Colonic mucosa (tissue), 4 donors: ENCODE measurements around the gene KIAA1217. TPM values are rescaled to one million over a fixed set of nuclear protein-coding genes. Genes with fewer than 3 reads are reported as not detected.

ENCODE experiments used
- DNase-seq: peaks from one replicate; pipeline ENCODE4 v3.0.0-alpha.2; 2020
- H3K27ac ChIP-seq: fragments of 200-600 bp; one replicate; pipeline ENCODE4 v1.8.0; 2021
- H3K27me3 ChIP-seq: fragments of 200-600 bp; one replicate; pipeline ENCODE4 v1.8.0; 2021
- H3K36me3 ChIP-seq: fragments of 200-600 bp; one replicate; pipeline ENCODE4 v1.8.0; 2021
- H3K4me1 ChIP-seq: fragments of 200-600 bp; one replicate; pipeline ENCODE4 v1.8.0; 2021; ENCODE audit warnings: mild to moderate bottlenecking
- H3K4me3 ChIP-seq: fragments of 200-600 bp; one replicate; pipeline ENCODE4 v1.8.0; 2021
- H3K9ac ChIP-seq, 2 donors: one replicate each; pipeline ENCODE4 v1.7.0; 2013; ENCODE audit warnings: control low read depth in 2 of 2, low read depth in 2 of 2, low read length in 2 of 2
- H3K9me3 ChIP-seq: fragments of 200-600 bp; one replicate; pipeline ENCODE4 v1.8.0; 2021
- intact Hi-C: fragments of 100-400 bp; cut with DNase I; formaldehyde crosslinking; loops from one replicate; pipeline ENCODE4 v1.14.1; 2022
- total RNA-seq, 2 donors: library from RNA; stranded (reverse); fragmentation: NEBNext Ultra II Directional in 1 of 2; extraction: Animal tissue kit (Norgen Biotek cat#: 25700) in 1 of 2; gene quantifications; one replicate each; pipeline ENCODE4 v1.2.1, GENCODE V29; 2021
- TF ChIP-seq, protein P1 (sequence below): fragments of 200-600 bp; IDR thresholded peaks from one replicate; pipeline ENCODE4 v1.8.0; 2022; ENCODE audit warnings: antibody characterized with exemption, mild to moderate bottlenecking
- donor health status: healthy.
- donor health status: DM: no; HTN: no; CAD: no.
- donor health status: DM: no; HTN: no; CAD: no.

The KIAA1217 gene
- total RNA-seq, 2 donors from 2014 or later = 34.2 to 61.2 TPM

DNA sequence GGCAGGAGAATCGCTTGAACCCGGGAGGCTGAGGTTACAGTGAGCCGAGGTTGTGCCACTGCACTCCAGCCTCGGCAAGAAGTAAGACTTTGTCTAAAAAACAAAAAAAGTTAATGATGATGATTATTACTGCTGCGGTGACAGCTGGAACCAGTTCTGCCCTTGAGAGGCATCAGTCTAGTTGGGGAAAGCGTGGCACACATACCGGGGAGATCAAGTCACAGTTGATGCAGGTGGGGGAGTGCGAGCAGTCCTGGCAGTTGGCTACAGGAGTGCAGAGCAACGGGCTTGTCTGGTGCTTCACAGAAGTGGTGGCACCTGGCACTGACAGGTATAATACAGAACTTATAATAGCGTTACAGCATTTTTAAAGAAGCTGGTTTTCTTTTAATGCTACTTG, 341.7 kb downstream of the KIAA1217 start:
- no peak overlapping the region for H3K4me3 ChIP-seq
- H3K27me3 ChIP-seq = no peaks in the 10 kb centered on the region
- TF ChIP-seq, protein P1, sequence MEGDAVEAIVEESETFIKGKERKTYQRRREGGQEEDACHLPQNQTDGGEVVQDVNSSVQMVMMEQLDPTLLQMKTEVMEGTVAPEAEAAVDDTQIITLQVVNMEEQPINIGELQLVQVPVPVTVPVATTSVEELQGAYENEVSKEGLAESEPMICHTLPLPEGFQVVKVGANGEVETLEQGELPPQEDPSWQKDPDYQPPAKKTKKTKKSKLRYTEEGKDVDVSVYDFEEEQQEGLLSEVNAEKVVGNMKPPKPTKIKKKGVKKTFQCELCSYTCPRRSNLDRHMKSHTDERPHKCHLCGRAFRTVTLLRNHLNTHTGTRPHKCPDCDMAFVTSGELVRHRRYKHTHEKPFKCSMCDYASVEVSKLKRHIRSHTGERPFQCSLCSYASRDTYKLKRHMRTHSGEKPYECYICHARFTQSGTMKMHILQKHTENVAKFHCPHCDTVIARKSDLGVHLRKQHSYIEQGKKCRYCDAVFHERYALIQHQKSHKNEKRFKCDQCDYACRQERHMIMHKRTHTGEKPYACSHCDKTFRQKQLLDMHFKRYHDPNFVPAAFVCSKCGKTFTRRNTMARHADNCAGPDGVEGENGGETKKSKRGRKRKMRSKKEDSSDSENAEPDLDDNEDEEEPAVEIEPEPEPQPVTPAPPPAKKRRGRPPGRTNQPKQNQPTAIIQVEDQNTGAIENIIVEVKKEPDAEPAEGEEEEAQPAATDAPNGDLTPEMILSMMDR = no peak
- DNase-seq = no peak
- no peaks in the 10 kb centered on the region for H3K36me3 ChIP-seq
- H3K9me3 ChIP-seq = no peaks in the 10 kb centered on the region
- H3K4me1 ChIP-seq = no peaks in the 10 kb centered on the region
- no peak overlapping the region for H3K27ac ChIP-seq
- no peak overlapping the region for H3K9ac ChIP-seq
- intact Hi-C loops = loop anchor here (10.0 kb wide), 1 partner anchor 556 kb away; no protein-coding TSS in a partner anchor

DNA sequence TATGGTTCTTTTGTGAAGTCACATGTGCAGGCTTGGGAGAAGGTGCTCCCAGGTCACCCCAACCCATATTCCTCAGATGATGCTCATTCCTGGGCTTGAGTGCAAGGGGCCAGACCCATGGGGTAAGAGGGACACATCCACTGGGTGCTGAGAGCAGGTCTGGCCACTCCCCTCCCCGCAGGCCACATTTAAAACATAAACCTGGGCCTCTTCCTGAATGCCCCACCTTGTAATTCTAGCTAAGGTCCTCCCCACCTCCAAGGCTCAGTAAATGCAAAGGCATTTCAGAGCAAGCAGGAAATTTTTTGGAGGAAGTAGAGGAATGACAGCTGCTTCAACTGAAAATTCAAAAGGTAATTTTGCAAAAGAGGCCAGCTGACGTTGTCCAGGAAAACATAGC, 342.2 kb downstream of the KIAA1217 start:
- Histone ChIP-seq H3K4me3 (no peak overlapping the region), H3K36me3 (no peaks in the 10 kb centered on the region), H3K27ac (peak overlapping the region; percentile 23), H3K9me3 (no peaks in the 10 kb centered on the region), H3K4me1 (no peaks in the 10 kb centered on the region), H3K9ac (peak overlapping the region in 1 of 2 donors; percentile 26), H3K27me3 (no peaks in the 10 kb centered on the region)
- TF ChIP-seq, protein P1 = no peak
- peak; percentile 60 for DNase-seq
- intact Hi-C loops = loop anchor here (10.0 kb wide), 1 partner anchor 556 kb away; no protein-coding TSS in a partner anchor

DNA sequence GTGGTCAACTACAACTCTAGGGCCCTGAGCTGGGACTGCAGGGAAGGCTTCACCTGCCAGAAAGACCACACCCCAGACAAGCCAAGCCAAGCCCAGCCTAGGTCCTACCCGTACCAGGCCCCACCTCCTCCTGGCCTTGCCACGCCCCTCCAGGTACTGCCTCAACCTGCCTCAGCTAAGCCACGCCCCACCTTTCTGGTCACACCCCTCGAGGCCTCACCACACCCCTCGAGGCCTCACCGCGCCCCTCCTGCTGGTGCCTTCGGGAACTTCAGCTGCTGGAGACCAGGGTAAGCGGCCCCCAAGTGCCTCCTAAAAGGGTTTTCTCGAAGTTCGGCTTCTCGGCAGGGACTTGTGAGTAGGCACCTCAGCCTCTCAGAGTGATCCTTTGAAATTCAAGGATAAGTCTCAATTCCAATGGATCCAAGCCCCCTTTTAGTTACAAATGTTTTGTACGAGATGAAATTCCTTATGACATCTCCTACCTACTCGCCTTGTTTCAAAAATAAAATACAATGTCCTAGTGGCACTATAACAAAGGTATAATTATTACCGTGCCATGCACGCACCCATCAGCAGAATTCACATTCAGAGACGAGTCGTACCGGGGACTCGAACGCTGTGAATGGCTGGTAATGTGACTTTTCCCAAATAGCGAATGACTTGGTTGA, 343.5 kb downstream of the KIAA1217 start:
- DNase-seq = peak; percentile 92
- TF ChIP-seq, protein P1 = peak; percentile 42
- intact Hi-C loops = loop anchor here (10.0 kb wide), 1 partner anchor 558 kb away; no protein-coding TSS in a partner anchor
- Histone ChIP-seq H3K9ac (no peak overlapping the region), H3K9me3 (no peaks in the 10 kb centered on the region), H3K36me3 (no peaks in the 10 kb centered on the region), H3K4me3 (no peak overlapping the region), H3K27ac (no peak overlapping the region), H3K27me3 (no peaks in the 10 kb centered on the region), H3K4me1 (no peaks in the 10 kb centered on the region)

DNA sequence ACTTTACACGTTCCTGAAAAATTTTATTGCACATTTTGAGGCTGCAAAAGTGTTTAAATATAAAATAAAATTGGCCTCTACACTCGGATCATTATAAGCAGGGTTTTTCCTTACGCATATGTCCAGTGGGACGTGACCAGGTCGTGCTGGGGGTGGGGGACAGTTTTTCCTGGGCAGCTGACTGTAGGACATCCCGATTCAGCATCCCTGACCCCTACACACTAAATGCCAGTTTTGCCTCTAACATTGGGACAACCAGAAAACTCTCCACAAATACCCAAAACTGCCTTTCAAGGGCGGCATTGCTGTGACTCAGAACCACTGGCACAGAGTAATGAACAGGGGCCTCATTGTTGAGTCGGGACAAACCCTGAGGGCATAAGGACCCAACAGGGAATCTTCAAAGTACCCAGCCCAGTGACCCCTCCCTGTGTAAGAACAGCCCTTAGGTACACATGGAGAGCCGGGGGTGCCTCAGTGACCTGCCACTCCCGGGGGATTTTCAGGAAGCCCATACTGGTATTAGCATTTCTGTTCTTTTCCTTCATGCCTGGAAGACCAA, 344.2 kb downstream of the KIAA1217 start:
- Histone ChIP-seq H3K4me1 (no peaks in the 10 kb centered on the region), H3K27me3 (no peaks in the 10 kb centered on the region), H3K9ac (no peak overlapping the region), H3K36me3 (no peaks in the 10 kb centered on the region), H3K4me3 (no peak overlapping the region), H3K9me3 (no peaks in the 10 kb centered on the region), H3K27ac (no peak overlapping the region)
- TF ChIP-seq, protein P1 = no peak
- intact Hi-C loops = loop anchor here (10.0 kb wide), 1 partner anchor 558 kb away; no protein-coding TSS in a partner anchor
- no peak for DNase-seq

DNA sequence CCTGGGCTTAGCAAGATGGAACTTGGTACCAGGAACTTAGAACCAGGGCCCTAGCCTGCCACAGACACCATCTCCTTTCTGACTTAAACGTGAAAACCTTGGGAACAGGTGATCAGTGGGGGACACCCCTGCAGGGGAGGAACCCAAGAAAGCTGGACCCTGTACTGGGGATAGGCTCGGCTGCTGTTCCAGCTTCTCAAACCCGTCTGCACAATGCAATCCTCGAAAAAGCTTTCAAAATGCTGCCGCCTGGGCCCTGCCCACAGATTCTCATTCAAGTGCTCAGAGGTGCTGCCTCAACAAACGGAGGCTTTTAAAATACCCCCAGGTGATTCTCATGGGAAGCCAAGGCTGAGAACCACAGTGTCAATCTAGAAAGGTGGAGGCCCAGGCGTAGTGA, 345.1 kb downstream of the KIAA1217 start:
- DNase-seq = no peak
- Histone ChIP-seq H3K4me3 (no peak overlapping the region), H3K36me3 (no peaks in the 10 kb centered on the region), H3K4me1 (no peaks in the 10 kb centered on the region), H3K27ac (no peak overlapping the region), H3K9me3 (no peaks in the 10 kb centered on the region), H3K27me3 (no peaks in the 10 kb centered on the region), H3K9ac (no peak overlapping the region)
- TF ChIP-seq, protein P1 = no peak
- intact Hi-C loops = loop anchor here (10.0 kb wide), 1 partner anchor 559 kb away; no protein-coding TSS in a partner anchor
